Stimulated activated CD8-positive, alpha-beta memory T cell treated with anti-CD3 and anti-CD28 coated beads, Interleukin-7, amount 100 ng/mL, for 1 hour (primary cell): ENCODE results near the gene BOC.

Experiments
- DNase-seq, 2 donors: peaks; one replicate each; pipeline ENCODE4 v3.0.0-alpha.2; 2020; ENCODE audit warnings: low read depth in 2 of 2

BOC gene

GRCh38 chr3:113271189-113271588, 59.8 kb downstream of the BOC start:
- DNase-seq, result no peak

GRCh38 chr3:113271594-113272384, 60.4 kb downstream of the BOC start:
- DNase-seq, result no peak

- no peak for DNase-seq
Measured at GRCh38 chr3:113272385-113272779, 61.0 kb downstream of the BOC start.

- no peak for DNase-seq
Measured at GRCh38 chr3:113273011-113273410, 61.7 kb downstream of the BOC start.

- DNase-seq, result no peak
Measured at GRCh38 chr3:113273604-113274378, 62.4 kb downstream of the BOC start.

GRCh38 chr3:113274425-113275257, 63.3 kb downstream of the BOC start:
- no peak for DNase-seq

GRCh38 chr3:113275258-113275556, 63.9 kb downstream of the BOC start:
- no peak for DNase-seq

GRCh38 chr3:113275583-113275928, 64.2 kb downstream of the BOC start:
- DNase-seq, result no peak

GRCh38 chr3:113275929-113276750, 64.8 kb downstream of the BOC start:
- DNase-seq, result no peak

GRCh38 chr3:113276751-113277080, 65.4 kb downstream of the BOC start:
- no peak for DNase-seq

- DNase-seq, result no peak
Measured at GRCh38 chr3:113277414-113277813, 66.1 kb downstream of the BOC start.

- DNase-seq, result no peak
Measured at GRCh38 chr3:113277941-113278598, 66.7 kb downstream of the BOC start.

- no peak for DNase-seq
Measured at GRCh38 chr3:113278599-113278955, 67.2 kb downstream of the BOC start.

GRCh38 chr3:113279686-113280085, 68.3 kb downstream of the BOC start:
- no peak for DNase-seq

- no peak for DNase-seq
Measured at GRCh38 chr3:113283306-113283705, 71.9 kb downstream of the BOC start.

GRCh38 chr3:113284453-113285050, 73.2 kb downstream of the BOC start:
- no peak for DNase-seq

- DNase-seq, result no peak
Measured at GRCh38 chr3:113285226-113285625, 73.9 kb downstream of the BOC start.

GRCh38 chr3:113285741-113286140, 74.4 kb downstream of the BOC start:
- DNase-seq, result no peak

- no peak for DNase-seq
Measured at GRCh38 chr3:113286524-113286923, 75.2 kb downstream of the BOC start.

- DNase-seq, result no peak
Measured at GRCh38 chr3:113287111-113287802, 75.9 kb downstream of the BOC start.
